OCI-LY7 (cell line): ENCODE results near the gene NUP188. TPM values are rescaled to one million over a fixed set of nuclear protein-coding genes. Genes with fewer than 3 reads are reported as not detected.

Source experiments
- BruUV-seq: library from RNA; stranded (reverse); fragments of 400-500 nt; replicated peaks from 2 replicates; lab custom pipeline; 2021; lab: Mats Ljungman, UMichigan
- CTCF ChIA-PET: fragments of 300-600 bp; sonication (Branson Sonifier 250); formaldehyde crosslinking; loops from one replicate; lab custom pipeline; 2022; ENCODE audit warnings: antibody characterized with exemption; ENCODE audit not compliant: unreplicated experiment; lab: Charles Lee
- POLR2A ChIA-PET: fragments of 300-600 bp; sonication (Branson Sonifier 250); formaldehyde crosslinking; loops from one replicate; lab custom pipeline; 2022; ENCODE audit warnings: antibody characterized with exemption; lab: Charles Lee
- DNase-seq: peaks from one replicate; pipeline ENCODE4 v3.0.0-alpha.2; 2015; ENCODE audit warnings: low spot score
- H2AFZ ChIP-seq: fragments of 200-600 bp; sonication (generic), shearing (Covaris generic); 2 replicates; pipeline ENCODE4 v1.6.1; 2014; ENCODE audit warnings: mild to moderate bottlenecking, antibody characterized with exemption, low read length, moderate library complexity
- H3K27ac ChIP-seq: fragments of 200-600 bp; sonication (generic); 2 replicates; pipeline ENCODE4 v1.5.1; 2014; ENCODE audit warnings: mixed run types, low read depth, mild to moderate bottlenecking, moderate library complexity, low read length, inconsistent platforms; ENCODE audit not compliant: poor library complexity, severe bottlenecking
- H3K36me3 ChIP-seq: fragments of 200-600 bp; sonication (generic); 2 replicates; pipeline ENCODE4 v1.6.1; 2014; ENCODE audit warnings: mild to moderate bottlenecking, antibody characterized with exemption, low read length, moderate library complexity, mixed read lengths; ENCODE audit not compliant: insufficient read depth
- H3K4me1 ChIP-seq: fragments of 200-600 bp; sonication (generic); 2 replicates; pipeline ENCODE4 v1.5.1; 2014; ENCODE audit warnings: mild to moderate bottlenecking, low read length; ENCODE audit not compliant: insufficient read depth, poor library complexity, severe bottlenecking
- H3K4me2 ChIP-seq: fragments of 200-600 bp; sonication (generic); 2 replicates; pipeline ENCODE4 v1.6.1; 2014; ENCODE audit warnings: mild to moderate bottlenecking, low read length
- H3K4me3 ChIP-seq: fragments of 200-600 bp; sonication (generic); 2 replicates; pipeline ENCODE4 v1.5.1; 2014; ENCODE audit warnings: mild to moderate bottlenecking, low read depth, low read length; ENCODE audit not compliant: poor library complexity, severe bottlenecking
- H3K79me2 ChIP-seq: fragments of 200-600 bp; sonication (generic); 2 replicates; pipeline ENCODE4 v1.6.1; 2016; ENCODE audit warnings: low read depth, mild to moderate bottlenecking, low read length, moderate library complexity, mixed read lengths; ENCODE audit not compliant: insufficient read depth
- H3K9me2 ChIP-seq: fragments of 200-600 bp; sonication (generic); 2 replicates; pipeline ENCODE4 v1.6.1; 2016; ENCODE audit warnings: mild to moderate bottlenecking, low read length, mixed read lengths; ENCODE audit not compliant: insufficient read depth
- H3K9me3 ChIP-seq: fragments of 200-600 bp; sonication (generic); 2 replicates; pipeline ENCODE4 v1.6.1; 2014; ENCODE audit warnings: mild to moderate bottlenecking, mixed run types, low read length, mixed read lengths
- H4K20me1 ChIP-seq: fragments of 200-600 bp; sonication (generic); 2 replicates; pipeline ENCODE4 v1.6.1; 2014; ENCODE audit warnings: mild to moderate bottlenecking, antibody characterized with exemption, low read length, moderate library complexity, mixed read lengths; ENCODE audit not compliant: insufficient read depth
- EZH2phosphoT487 ChIP-seq: fragments of 200-600 bp; sonication (generic); IDR thresholded peaks from 2 replicates; pipeline ENCODE4 v1.6.1; 2018; ENCODE audit warnings: low read depth, borderline replicate concordance, mild to moderate bottlenecking, mixed run types, antibody characterized with exemption, low read length, moderate library complexity, mixed read lengths
- intact Hi-C: fragments of 100-400 bp; cut with micrococcal nuclease; formaldehyde crosslinking; loops from one replicate; pipeline ENCODE4 v1.10.0; 2022; ENCODE audit not compliant: unreplicated experiment
- total RNA-seq, 2 experiments: library from RNA; depleted of rRNA in 1 of 2; stranded (reverse); fragments of >200 nt in 1 of 2; shearing (Covaris generic) in 1 of 2; gene quantifications; 2 replicates each; pipeline ENCODE4 v1.2.3, GENCODE V29; 2014 to 2022
- TF ChIP-seq, protein P1 (sequence below): fragments of 200-600 bp; sonication (generic); conservative IDR thresholded peaks from 2 replicates; pipeline ENCODE4 v1.5.1; 2014; ENCODE audit warnings: mild to moderate bottlenecking, antibody characterized with exemption, low read length, moderate library complexity, mixed read lengths

Gene NUP188
- total RNA-seq, 2 experiments from 2014 or later, result 73.6 to 83.8 TPM

DNA sequence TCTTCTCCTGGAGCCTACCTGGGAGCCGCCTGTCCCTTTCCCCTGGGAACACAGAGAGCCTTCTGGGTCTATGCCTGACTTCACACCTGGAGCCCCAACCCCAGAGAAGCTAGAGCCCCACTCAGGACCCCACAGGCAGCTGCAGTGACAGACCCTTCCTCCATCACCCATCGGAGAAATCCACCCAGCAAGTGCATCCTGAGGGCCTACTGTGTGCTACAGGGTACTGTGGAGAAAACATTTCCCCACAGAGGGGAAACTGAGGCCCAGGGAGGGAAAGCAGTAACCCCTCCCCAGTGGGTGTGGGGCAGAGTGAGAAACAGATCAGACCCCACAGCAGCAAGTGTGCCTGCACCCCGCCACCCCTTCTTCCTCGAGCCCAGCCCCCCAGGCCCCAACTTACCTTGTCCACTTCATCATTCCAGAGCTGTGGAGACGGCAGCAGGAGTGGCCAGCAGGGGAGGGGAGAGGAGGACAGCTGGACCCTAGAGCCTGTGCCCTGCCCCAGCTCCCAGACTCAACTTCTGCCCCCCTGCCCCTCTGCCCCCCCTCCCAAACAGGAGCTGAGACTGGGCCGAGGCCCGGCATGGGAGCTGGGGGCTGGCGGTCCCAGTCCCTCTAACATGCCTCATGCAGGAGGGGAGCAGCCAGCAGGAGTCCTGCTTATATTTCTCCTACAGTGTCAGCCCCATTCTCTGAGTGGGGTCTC is 62.9 kb downstream of the NUP188 start:
- H3K27ac ChIP-seq, result no peak overlapping the region
- no peaks in the 10 kb centered on the region for H4K20me1 ChIP-seq
- H3K9me3 ChIP-seq, result no peaks in the 10 kb centered on the region
- no peaks in the 10 kb centered on the region for H3K9me2 ChIP-seq
- no peak for DNase-seq
- H3K4me2 ChIP-seq, result no peak overlapping the region
- H3K4me1 ChIP-seq, result no peaks in the 10 kb centered on the region
- ChIA-PET POLR2A (no interaction called here), CTCF (interaction anchor here (0.6 kb wide), 1 partner anchor 1560 kb away, joined by 11 read pairs; no protein-coding TSS in a partner anchor)
- no peak for TF ChIP-seq EZH2phosphoT487
- BruUV-seq, result no TSS peak
- H3K36me3 ChIP-seq, result peaks cover 53% of the 10 kb centered on the region; the same call in 1 of the 2 replicates
- intact Hi-C loops, result no loop called here
- H3K79me2 ChIP-seq, result no peaks in the 10 kb centered on the region
- H2AFZ ChIP-seq, result no peak overlapping the region
- no peak overlapping the region for H3K4me3 ChIP-seq

DNA sequence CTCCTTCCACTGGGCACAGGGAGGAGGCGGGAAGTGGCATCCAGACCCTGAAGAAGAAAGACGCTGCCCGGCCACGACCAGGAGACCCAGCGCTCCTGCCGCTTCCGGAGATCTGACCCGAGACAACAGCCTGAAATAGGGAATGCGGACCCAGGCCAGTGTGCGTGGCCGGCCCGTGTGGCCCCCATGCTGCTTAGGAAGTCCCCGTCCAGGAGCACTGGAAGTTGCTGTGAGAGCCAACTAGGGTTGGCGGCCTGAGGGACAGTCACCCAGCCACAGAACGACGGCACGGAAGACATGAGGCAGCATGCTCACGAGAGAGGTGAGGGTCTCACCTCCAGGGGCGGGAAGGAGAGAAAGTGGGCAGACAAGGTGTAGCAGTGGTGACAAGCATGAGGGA is 63.7 kb downstream of the NUP188 start:
- Histone ChIP-seq H3K4me1 (no peaks in the 10 kb centered on the region), H3K27ac (no peak overlapping the region), H3K4me2 (no peak overlapping the region), H3K4me3 (no peak overlapping the region), H3K79me2 (no peaks in the 10 kb centered on the region), H3K9me3 (no peaks in the 10 kb centered on the region), H3K9me2 (no peaks in the 10 kb centered on the region), H3K36me3 (peaks cover 46% of the 10 kb centered on the region; the same call in 1 of the 2 replicates), H4K20me1 (no peaks in the 10 kb centered on the region), H2AFZ (no peak overlapping the region)
- POLR2A ChIA-PET, result no interaction called here
- CTCF ChIA-PET, result interaction anchor here (0.6 kb wide), 1 partner anchor 1559 kb away, joined by 11 read pairs; no protein-coding TSS in a partner anchor
- BruUV-seq, result no TSS peak
- intact Hi-C loops, result no loop called here
- TF ChIP-seq, protein P1, sequence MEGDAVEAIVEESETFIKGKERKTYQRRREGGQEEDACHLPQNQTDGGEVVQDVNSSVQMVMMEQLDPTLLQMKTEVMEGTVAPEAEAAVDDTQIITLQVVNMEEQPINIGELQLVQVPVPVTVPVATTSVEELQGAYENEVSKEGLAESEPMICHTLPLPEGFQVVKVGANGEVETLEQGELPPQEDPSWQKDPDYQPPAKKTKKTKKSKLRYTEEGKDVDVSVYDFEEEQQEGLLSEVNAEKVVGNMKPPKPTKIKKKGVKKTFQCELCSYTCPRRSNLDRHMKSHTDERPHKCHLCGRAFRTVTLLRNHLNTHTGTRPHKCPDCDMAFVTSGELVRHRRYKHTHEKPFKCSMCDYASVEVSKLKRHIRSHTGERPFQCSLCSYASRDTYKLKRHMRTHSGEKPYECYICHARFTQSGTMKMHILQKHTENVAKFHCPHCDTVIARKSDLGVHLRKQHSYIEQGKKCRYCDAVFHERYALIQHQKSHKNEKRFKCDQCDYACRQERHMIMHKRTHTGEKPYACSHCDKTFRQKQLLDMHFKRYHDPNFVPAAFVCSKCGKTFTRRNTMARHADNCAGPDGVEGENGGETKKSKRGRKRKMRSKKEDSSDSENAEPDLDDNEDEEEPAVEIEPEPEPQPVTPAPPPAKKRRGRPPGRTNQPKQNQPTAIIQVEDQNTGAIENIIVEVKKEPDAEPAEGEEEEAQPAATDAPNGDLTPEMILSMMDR, result no peak
- no peak for TF ChIP-seq EZH2phosphoT487
- no peak for DNase-seq

DNA sequence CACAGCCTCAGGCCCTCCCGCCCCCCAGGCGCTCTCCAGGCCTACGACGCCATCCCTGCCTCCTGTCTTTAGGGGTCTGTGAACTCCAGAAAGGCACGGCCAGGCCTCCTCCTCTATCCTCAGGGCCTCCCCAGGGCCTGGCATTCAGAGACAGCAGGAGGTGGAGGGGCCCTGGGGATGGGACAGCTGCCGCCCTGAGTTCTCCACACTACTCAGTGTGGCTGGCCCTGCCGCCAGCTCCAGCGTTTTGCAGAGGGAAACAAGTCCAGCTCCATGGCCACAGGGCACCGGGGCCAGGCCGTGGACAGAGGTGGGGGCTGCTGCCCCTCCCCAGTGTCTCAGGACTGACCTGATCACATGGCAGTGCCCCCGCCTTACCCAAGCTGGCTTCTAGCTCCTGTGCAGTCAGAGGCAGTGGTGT is 64.3 kb downstream of the NUP188 start:
- no peaks in the 10 kb centered on the region for H3K9me3 ChIP-seq
- no peak overlapping the region for H3K4me2 ChIP-seq
- H3K79me2 ChIP-seq, result no peaks in the 10 kb centered on the region
- H3K27ac ChIP-seq, result no peak overlapping the region
- H3K4me1 ChIP-seq, result no peaks in the 10 kb centered on the region
- H4K20me1 ChIP-seq, result no peaks in the 10 kb centered on the region
- H3K4me3 ChIP-seq, result no peak overlapping the region
- POLR2A ChIA-PET, result no interaction called here
- intact Hi-C loops, result no loop called here
- no peak overlapping the region for H2AFZ ChIP-seq
- BruUV-seq, result no TSS peak
- H3K9me2 ChIP-seq, result no peaks in the 10 kb centered on the region
- peaks cover 40% of the 10 kb centered on the region; the same call in 1 of the 2 replicates for H3K36me3 ChIP-seq
- no peak for TF ChIP-seq EZH2phosphoT487
- TF ChIP-seq, protein P1, result no peak
- CTCF ChIA-PET, result no interaction called here
- DNase-seq, result no peak
